Body of pancreas (tissue), 4 donors: ENCODE measurements around the gene PTPN7. TPM values are rescaled to one million over a fixed set of nuclear protein-coding genes. Genes with fewer than 3 reads are reported as not detected.

Source experiments
- ATAC-seq: fragments of 150-250 bp; one replicate; pipeline ENCODE4 v1.9.1; 2016
- DNase-seq, 4 donors: peaks; one replicate each; pipeline ENCODE4 v3.0.0-alpha.2; 2019
- H3K27ac ChIP-seq, 4 donors: fragments of 200-600 bp; sonication (generic); 1 replicate in 3 of 4; 2 replicates in 1 of 4; pipeline versions ENCODE4 v1.5.1 to v1.6.1; 2016 to 2019; ENCODE audit warnings: mild to moderate bottlenecking in 1 of 4, mixed read lengths in 1 of 4, moderate library complexity in 1 of 4
- H3K27me3 ChIP-seq, 2 donors: fragments of 200-600 bp; sonication (generic); one replicate each; pipeline ENCODE4 v1.6.0; 2016; ENCODE audit warnings: mild to moderate bottlenecking in 1 of 2
- H3K36me3 ChIP-seq, 2 donors: fragments of 200-600 bp; sonication (generic); replicated peaks in 1 of 2; 2 replicates each; pipeline ENCODE4 v1.5.1; 2016; ENCODE audit warnings: low read depth in 2 of 2; ENCODE audit not compliant: insufficient read depth in 1 of 2
- H3K4me1 ChIP-seq: fragments of 200-600 bp; sonication (generic); one replicate; pipeline ENCODE4 v1.6.0; 2016
- H3K4me3 ChIP-seq, 2 donors: fragments of 200-600 bp; sonication (generic); 1 replicate in 1 of 2; 2 replicates in 1 of 2; pipeline ENCODE4 v1.5.1; 2016 to 2019
- H3K9me3 ChIP-seq, 3 donors: fragments of 200-600 bp; sonication (generic); 1 replicate in 2 of 3; 2 replicates in 1 of 3; pipeline ENCODE4 v1.5.1; 2016
- POLR2A ChIP-seq, 3 donors: fragments of 450-650 bp; IDR thresholded peaks; one replicate each; pipeline ENCODE4 v1.6.1; 2016; ENCODE audit warnings: antibody characterized with exemption in 3 of 3, mild to moderate bottlenecking in 2 of 3
- WGBS, 2 donors: methylation state at CpG; one replicate each; pipeline ENCODE4 v1.1.5; 2017; 5-methylcytosine and 5-hydroxymethylcytosine counted together
- intact Hi-C: fragments of 100-400 bp; cut with DNase I; formaldehyde crosslinking; loops from one replicate; pipeline ENCODE4 v1.15.1; 2023
- total RNA-seq, 2 donors: library from RNA; depleted of rRNA; stranded (reverse); fragments of >200 nt; gene quantifications; one replicate each; pipeline ENCODE4 v1.1.0, GENCODE V29; 2016
- TF ChIP-seq, protein P1 (sequence below), 7 experiments: fragments of 450-650 bp in 4 of 7; fragments of 200-600 bp in 3 of 7; sonication (generic) in 3 of 7; IDR thresholded peaks; one replicate each; pipeline ENCODE4 v1.5.1; 2016 to 2019; ENCODE audit warnings: antibody characterized with exemption in 7 of 7

Gene PTPN7
- total RNA-seq, 2 donors from 2014 or later, result 1.6 to 3.6 TPM

DNA sequence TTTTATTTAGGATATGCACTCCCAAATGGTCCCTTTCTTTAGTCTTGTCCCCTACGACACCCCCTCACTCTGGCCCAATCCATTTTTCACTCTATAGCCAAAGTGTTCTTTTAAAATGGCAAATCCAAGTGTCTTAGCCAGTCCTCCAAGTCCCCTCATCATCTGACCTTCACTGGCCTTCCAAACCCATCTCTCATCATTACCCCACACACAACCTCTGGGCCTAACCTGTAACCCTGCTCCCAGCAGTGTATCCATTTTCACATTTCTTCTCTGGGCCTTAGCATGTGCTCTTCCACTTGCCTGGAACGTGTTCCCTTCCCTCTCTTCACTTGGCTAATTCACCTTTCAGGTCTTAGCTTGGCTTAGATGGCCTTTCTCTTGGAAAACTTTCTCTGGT, 9.4 kb downstream of the PTPN7 start:
- H3K36me3 ChIP-seq, result no peaks in the 10 kb centered on the region
- ATAC-seq, result no peak
- no peak overlapping the region for H3K27ac ChIP-seq
- no peak overlapping the region for H3K4me3 ChIP-seq
- WGBS, 2 donors, result 78 to 84% methylated on average over 2 of the region's 2 CpGs
- no peak for TF ChIP-seq POLR2A (IDR thresholded peaks at IDR 0.05)
- TF ChIP-seq, protein P1, sequence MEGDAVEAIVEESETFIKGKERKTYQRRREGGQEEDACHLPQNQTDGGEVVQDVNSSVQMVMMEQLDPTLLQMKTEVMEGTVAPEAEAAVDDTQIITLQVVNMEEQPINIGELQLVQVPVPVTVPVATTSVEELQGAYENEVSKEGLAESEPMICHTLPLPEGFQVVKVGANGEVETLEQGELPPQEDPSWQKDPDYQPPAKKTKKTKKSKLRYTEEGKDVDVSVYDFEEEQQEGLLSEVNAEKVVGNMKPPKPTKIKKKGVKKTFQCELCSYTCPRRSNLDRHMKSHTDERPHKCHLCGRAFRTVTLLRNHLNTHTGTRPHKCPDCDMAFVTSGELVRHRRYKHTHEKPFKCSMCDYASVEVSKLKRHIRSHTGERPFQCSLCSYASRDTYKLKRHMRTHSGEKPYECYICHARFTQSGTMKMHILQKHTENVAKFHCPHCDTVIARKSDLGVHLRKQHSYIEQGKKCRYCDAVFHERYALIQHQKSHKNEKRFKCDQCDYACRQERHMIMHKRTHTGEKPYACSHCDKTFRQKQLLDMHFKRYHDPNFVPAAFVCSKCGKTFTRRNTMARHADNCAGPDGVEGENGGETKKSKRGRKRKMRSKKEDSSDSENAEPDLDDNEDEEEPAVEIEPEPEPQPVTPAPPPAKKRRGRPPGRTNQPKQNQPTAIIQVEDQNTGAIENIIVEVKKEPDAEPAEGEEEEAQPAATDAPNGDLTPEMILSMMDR (IDR thresholded peaks at IDR 0.05), result no peak
- peaks cover 8% of the 10 kb centered on the region for H3K4me1 ChIP-seq
- no peaks in the 10 kb centered on the region for H3K27me3 ChIP-seq
- intact Hi-C loops, result no loop called here
- no peak for DNase-seq
- no peaks in the 10 kb centered on the region for H3K9me3 ChIP-seq

DNA sequence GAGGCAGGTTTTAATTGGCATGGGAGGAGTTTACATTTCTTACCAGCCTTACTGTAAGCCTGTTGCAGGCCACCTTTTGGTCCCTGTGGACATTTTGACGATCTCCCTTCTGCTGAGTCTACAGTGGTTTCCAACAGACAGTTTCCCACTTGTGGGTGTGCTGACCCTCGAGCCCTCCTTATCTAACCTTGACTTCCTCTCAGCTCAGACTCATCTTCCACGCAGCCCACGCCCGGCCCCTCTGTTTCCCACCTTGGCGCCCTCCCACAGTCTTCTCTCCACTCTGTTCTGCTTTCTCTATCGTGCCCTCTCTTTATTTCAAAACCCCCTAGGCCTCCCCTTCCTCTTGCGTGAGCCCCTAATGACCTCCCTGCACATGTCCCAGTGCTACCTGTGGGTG, 9.8 kb downstream of the PTPN7 start:
- no peak for DNase-seq
- Histone ChIP-seq H3K4me1 (peaks cover 9% of the 10 kb centered on the region), H3K27ac (no peak overlapping the region), H3K9me3 (no peaks in the 10 kb centered on the region), H3K4me3 (no peak overlapping the region), H3K27me3 (no peaks in the 10 kb centered on the region), H3K36me3 (no peaks in the 10 kb centered on the region)
- intact Hi-C loops, result no loop called here
- ATAC-seq, result no peak
- WGBS, 2 donors, result 73 to 82% methylated on average over 8 of the region's 8 CpGs
- no peak for TF ChIP-seq POLR2A (IDR thresholded peaks at IDR 0.05)
- TF ChIP-seq, protein P1 (IDR thresholded peaks at IDR 0.05), result no peak

DNA sequence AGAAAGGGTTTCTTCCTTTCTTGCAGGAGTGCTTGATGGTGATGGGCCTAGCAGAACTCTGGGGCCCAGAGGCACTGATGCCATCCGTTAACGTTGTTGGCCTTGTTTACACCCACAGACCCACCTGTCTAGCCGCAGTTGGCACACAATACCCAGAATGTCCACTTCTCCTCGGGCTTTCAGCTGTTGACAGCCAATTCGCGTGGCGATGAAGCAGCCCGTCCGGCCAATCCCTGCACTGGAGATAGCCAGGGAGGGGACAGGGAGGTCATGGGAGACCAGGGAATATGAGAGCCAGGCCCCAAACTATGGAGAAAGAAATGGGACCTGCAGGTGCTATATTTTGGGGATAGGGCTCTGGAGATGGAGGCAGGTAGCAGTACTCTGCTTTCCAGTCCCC, 10.2 kb downstream of the PTPN7 start:
- Histone ChIP-seq H3K4me1 (peaks cover 12% of the 10 kb centered on the region), H3K27me3 (no peaks in the 10 kb centered on the region), H3K9me3 (no peaks in the 10 kb centered on the region), H3K36me3 (no peaks in the 10 kb centered on the region), H3K4me3 (no peak overlapping the region), H3K27ac (no peak overlapping the region)
- no peak for TF ChIP-seq POLR2A (IDR thresholded peaks at IDR 0.05)
- TF ChIP-seq, protein P1 (IDR thresholded peaks at IDR 0.05), result no peak
- WGBS, 2 donors, result 83 to 97% methylated on average over 8 to 9 of the region's 9 CpGs
- ATAC-seq, result no peak
- intact Hi-C loops, result no loop called here
- DNase-seq, result no peak

DNA sequence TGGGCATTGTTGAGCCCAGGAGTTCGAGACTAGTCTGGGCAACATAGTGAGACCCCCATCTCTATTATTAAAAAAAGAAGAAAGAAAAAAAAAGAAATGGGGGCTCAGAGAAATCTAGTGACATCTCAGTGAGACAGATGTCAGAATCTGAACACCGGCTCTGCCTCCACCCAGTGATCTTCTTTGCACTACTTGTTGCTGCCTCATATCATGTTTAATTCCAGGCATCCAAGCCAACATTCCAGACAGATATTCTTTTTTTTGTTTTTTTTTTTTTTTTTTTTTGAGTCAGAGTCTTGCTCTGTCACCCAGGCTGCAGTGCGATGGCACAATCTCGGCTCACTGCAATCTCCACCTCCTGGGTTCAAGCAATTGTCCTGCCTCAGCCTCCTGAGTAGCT, 10.8 kb downstream of the PTPN7 start:
- intact Hi-C loops, result no loop called here
- H3K4me1 ChIP-seq, result peaks cover 9% of the 10 kb centered on the region
- TF ChIP-seq, protein P1 (IDR thresholded peaks at IDR 0.05), result no peak
- TF ChIP-seq POLR2A (IDR thresholded peaks at IDR 0.05), result no peak
- H3K36me3 ChIP-seq, result no peaks in the 10 kb centered on the region
- H3K27me3 ChIP-seq, result no peaks in the 10 kb centered on the region
- H3K9me3 ChIP-seq, result no peaks in the 10 kb centered on the region
- DNase-seq (no peak), ATAC-seq (no peak)
- no peak overlapping the region for H3K27ac ChIP-seq
- no peak overlapping the region for H3K4me3 ChIP-seq
- WGBS, 2 donors, result 84 to 89% methylated on average over 4 of the region's 4 CpGs

DNA sequence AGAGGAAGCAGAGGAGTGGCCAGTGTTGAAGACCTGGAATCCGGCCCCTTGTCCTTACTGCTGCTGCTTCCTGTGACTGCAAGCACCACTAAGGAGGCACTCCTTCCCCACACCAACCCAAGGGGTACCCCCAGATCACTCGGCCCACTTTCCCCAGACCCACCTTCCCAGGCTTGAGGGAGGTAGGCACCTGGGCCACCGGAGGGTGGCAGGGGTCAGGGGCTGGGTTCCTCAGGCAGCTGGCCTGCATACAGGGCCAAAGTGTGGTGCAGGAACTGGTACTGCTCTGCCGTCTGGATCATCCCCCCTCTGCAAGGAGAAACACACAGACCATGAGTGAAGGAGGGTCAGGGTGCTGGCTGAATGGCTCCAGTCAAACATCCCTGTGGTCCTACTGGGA, 12.0 kb downstream of the PTPN7 start:
- Histone ChIP-seq H3K27me3 (no peaks in the 10 kb centered on the region), H3K9me3 (no peaks in the 10 kb centered on the region), H3K27ac (no peak overlapping the region), H3K36me3 (no peaks in the 10 kb centered on the region), H3K4me3 (no peak overlapping the region), H3K4me1 (peaks cover 12% of the 10 kb centered on the region)
- TF ChIP-seq, protein P1 (IDR thresholded peaks at IDR 0.05), result no peak
- TF ChIP-seq POLR2A (IDR thresholded peaks at IDR 0.05), result no peak
- WGBS, 2 donors, result 62 to 84% methylated on average over 2 to 4 of the region's 4 CpGs
- intact Hi-C loops, result no loop called here
- ATAC-seq (no peak), DNase-seq (no peak)
